GM19351 (cell line): Measurements from ENCODE around the gene CENATAC.
A peak's percentile ranks its signal among the peaks of the same experiment; 100 is the strongest.
"Not testable (repeated sequence)": the region's sequence is repeated elsewhere in the genome, so short reads cannot be mapped to it uniquely, and the experiment has no call there.

ENCODE experiments used
- ATAC-seq: cut with Tn5 transposase; IDR thresholded peaks from one replicate; pipeline ENCODE4 v1.9.1; 2021; ENCODE audit warnings: mild to moderate bottlenecking, moderate library complexity; ENCODE audit not compliant: unreplicated experiment

The CENATAC gene

DNA sequence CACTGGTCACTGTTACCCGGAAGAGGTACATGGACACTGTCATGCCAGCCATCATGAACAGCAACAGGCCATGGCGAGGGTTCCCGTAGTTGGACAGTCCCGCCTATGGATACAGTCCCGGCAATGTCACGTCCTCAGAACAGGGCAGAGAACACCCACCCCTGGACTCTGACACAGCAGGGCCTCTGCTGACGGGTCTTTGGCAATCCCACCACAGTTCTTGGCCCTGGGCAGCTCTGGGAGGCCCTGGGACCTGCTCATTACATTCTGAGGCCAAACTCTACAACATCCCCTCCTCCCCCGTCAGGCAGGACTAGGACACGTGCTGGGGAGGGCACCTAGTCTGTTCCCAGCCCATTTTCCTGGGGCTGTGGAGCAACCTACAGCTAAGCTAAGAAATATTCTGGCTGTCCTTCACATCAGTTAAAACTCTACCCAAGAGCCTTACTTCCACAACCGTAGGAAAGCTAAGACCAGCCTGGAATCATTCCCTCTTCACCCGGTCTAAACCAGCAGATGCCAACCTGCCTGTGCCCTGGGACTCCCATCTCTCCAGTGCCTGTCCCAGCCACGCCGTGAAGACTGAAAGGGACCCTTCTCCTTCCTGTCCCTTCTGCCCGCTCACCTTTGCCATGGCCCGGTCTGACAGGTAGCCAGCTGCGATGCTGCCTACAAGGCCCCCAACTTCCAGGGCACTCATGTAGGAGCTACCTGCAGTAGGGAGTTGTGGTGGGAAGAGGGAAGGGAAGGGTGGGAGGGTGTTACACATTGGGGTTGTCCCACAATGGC, 28.2 kb downstream of the CENATAC start:
- no peak for ATAC-seq

GRCh38 chr11:119026970-119027369, 29.0 kb downstream of the CENATAC start:
- ATAC-seq: no peak

DNA sequence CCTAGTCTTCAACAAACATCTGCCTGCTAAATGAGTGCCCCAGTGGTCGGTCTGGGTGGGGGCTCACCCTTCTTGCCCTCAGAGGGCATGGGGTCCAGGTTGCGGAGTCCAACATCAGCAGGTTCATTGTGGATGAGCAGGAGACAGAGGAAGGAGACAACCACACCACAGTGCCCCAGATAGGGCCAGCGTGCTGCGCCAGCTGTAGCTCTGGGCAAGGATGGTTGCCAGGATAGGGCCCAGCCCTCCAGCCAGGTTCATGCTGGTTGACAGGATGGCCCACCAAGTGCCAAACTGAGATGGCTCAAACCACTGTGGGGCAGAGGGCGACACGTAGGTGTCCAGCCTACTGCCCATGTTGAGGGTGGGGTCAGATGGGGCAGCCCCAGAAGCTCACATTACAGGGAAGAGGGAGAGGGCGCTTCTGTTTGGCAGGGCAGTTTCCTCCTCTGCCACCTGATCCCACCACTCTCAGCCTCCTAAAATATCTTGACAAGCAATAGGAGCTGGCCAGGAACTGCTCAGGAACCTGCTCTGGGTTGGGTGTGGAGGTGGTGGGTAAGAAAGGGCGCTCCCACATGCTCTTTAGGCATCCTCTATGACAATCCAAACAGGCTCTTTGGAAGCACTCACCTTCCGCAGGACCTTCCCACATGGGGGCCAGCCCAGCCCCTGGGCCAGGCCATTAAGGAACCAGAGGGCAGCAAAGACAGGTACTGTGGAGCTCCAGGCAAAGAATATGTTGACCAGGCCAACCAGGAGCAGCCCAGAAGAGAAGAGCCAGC, 29.8 kb downstream of the CENATAC start:
- no peak for ATAC-seq

DNA sequence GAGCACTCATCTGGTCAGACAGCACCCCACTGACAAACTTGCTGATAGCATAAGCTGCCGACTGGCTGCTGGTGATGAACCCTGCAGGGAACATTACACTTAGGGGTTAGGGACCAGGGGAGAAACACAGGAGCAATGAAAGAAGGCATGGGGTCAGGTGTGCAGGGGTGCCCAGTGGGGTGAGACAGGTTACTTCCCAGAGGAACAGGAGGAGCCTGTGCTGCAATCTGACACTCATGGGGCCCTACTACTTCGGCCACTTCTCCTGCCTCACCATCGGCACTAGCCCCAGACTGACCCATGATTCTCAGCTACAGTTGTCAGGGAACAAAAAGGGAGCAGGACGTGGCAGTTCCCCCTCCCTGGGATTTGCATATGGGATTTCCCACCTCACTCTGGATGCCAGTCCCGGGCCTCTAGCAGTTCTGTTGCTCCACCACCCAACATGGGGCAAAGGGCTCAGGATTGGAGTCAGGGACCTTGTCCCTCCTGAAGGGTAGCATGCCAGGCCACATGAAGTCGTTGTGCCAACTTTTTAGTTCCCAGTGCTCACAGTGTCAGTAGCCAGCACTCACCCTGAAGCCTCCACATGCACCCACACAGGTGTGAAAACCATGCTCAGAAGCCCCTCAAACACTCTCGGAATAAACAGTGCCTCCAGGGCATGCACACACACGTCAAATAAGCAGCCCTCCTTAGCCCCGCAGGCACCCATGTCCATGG, 30.6 kb downstream of the CENATAC start:
- ATAC-seq: no peak

DNA sequence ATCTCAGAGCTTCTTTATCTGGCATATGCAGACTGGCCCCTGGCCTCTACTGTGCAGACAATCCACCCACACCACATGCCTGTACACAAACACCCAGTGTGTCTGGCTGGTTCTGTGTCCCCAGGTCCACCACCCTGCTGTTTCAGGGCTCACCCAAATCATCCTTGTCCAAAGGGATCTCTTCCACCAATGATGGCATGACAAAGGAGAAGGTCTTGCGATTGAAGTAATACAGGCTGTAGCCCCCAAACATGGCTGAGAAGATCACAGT, 31.1 kb downstream of the CENATAC start:
- ATAC-seq: no peak

GRCh38 chr11:119029340-119030028, 31.5 kb downstream of the CENATAC start:
- peak; percentile 16 for ATAC-seq

- ATAC-seq: peak; percentile 15
Observed at GRCh38 chr11:119030029-119030328, 32.0 kb downstream of the CENATAC start.

DNA sequence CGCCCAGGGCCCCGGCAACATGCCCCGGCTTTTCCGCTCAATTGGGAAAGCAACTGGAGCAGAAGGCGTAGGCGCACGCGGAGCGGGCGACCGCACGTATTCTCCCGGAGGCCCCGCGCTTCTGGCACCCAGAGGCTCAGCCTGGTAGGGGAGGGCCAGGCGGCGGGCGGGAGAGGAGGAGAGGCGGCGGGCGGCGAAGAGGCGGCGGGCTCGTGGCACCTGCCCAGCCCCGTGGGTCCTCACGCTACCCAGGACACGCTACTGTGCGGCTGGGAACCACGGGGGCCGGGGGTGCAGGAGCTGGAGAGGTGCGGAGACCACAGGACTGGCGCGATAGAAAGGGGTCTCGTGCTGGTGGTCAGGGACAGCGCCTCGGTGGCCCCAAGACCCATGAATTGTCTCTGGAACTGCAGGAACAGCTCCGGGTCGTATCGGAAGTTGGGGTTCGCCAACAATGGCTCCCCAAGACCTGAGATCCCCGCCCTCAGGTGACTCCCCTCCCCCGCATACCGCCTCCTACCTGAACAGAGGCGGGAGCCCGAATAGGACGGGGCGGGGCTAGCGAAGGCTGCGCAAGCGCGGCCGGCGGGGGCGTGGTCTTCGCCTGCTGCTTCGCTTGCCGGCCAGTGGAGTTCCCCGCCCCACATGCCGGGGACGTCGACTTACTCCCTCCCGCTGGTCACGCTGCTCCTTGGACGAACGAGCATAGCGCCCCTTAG, 32.5 kb downstream of the CENATAC start, which contains the start of gene SLC37A4:
TSS of gene SLC37A4 (minus strand) at position 549 of the 719 bp plus-strand sequence.
- peak; percentile 89 for ATAC-seq

DNA sequence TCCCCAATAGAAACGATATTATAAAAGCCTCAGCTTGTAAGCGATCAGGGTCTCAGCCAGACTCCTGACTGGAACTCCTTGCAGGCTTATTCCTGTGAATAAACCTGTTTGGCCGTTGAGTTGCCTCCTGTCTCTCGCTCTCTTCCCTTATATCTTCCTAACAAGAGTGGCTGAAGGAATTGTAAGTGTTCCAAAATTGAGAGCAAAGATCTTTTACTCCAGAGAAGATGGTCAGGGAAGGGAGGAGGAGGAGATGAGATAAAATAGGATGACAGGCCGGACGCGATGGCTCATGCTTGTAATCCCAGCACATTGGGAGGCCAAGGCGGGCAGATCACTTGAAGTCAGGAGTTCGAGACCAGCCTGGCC, 34.0 kb downstream of the CENATAC start:
- ATAC-seq: no peak

DNA sequence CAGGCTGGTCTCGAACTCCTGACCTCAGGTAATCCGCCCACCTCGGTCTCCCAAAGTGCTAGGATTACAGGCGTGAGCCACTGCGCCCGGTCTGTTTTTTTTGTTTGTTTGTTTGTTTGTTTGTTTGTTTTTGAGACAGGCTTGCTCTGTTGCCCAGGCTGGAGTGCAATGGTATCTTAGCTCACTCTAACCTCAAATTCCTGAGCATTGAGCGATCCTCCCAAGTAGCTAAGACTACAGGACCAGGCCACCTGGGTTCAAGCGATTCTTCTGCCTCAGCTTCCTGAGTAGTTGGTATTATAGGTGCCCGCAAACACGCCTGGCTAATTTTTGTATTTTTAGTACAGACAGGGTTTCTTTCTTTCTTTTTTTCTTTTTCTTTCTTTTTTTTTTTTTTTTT, 35.5 kb downstream of the CENATAC start:
- ATAC-seq: not testable (repeated sequence)

DNA sequence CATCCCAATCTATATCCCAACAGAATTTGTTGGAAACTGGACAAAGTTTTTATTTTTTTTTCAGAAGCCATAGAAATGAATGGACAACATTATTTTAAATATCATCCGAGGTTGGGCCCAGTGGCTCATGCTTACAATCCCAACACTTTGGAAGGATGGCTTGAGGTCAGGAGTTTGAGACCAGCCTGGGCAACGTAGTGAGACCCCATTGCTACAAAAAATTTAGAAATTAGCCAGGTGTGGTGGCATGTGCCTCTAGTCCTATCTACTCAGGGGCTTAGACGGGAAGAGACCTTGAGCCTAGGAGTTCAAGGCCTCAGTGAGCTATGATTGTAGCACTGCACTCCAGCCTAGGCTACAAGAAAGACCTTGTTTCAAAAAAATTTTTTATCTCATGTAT, 36.9 kb downstream of the CENATAC start:
- no peak for ATAC-seq

DNA sequence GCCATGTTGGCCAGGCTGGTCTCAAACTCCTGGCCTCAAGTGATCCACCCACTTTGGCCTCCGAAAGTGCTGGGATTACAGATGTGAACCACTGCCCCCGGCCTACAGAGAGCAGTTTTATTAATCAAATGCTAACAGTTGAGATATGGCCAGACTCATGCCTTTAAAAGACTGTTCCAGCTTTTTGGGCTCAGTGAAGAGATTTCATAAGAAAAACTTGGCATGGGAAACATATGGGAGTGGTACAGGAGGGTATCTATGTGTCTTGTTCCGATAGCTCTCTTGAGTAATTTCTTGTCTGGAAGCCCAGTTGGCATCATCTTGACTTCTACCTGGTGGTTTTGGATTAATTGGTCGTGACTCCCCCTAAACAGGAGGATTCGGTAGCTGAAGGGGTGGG, 40.9 kb downstream of the CENATAC start:
- ATAC-seq: no peak

- ATAC-seq: not testable (repeated sequence)
Observed at GRCh38 chr11:119039471-119039870, 41.5 kb downstream of the CENATAC start.

- no peak for ATAC-seq
Observed at GRCh38 chr11:119041821-119042514, 44.0 kb downstream of the CENATAC start.

GRCh38 chr11:119042927-119043326, 45.0 kb downstream of the CENATAC start:
- ATAC-seq: no peak

DNA sequence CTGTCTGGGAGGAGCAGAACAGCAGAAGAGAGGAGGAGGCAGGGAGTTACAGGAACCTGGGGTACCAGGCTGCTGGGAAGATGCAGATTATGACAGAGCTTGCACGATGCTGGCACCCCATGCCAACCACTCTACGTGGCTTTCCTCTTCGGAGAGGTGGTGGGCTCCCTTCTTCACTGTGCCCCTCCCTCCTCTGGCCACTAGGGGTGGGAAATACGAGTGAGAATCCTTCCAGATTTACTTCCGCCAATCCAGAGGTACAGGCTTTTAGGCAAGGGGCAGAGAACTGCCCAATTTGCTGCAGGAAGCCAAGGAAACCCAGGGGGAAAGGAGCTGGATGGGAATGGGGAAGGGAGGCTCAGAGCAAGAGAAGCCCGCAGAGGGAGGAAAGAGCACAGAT, 46.8 kb downstream of the CENATAC start:
- ATAC-seq: no peak

- ATAC-seq: no peak
Observed at GRCh38 chr11:119046489-119046888, 48.6 kb downstream of the CENATAC start.

GRCh38 chr11:119047205-119047604, 49.3 kb downstream of the CENATAC start:
- ATAC-seq: no peak

- ATAC-seq: no peak
Observed at GRCh38 chr11:119048644-119049043, 50.7 kb downstream of the CENATAC start.

DNA sequence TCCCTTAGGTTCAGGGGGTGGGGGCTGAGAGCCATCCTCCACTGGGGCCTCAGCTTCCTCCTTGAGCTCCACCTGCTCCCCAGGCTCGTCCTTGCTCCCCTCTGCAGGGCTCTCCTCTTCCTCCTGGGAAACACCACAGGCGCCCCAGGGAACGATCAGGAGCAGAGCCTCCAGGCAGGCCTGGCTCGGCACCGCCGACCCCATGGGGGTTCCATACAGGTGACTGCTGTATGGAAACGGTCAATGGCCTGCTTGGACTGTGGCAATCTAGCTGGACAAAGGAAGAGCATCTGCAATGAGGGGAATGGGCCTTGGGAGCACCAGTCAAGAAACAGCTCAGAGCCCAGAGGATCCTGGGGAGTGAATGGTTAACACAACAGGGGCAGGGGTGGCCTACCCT, 51.1 kb downstream of the CENATAC start:
- ATAC-seq: no peak
